ENCODE results near the gene PINLYP. TPM values are rescaled to one million over a fixed set of nuclear protein-coding genes. Genes with fewer than 3 reads are reported as not detected.
A peak's percentile ranks its signal among the peaks of the same experiment; 100 is the strongest.

Gene PINLYP
- total RNA-seq, 1 experiment from 2014 or later: 6.4 TPM

- peak; percentile 57; the same call in 1 of the 2 replicates for TF ChIP-seq ARID4B (CRISPR knock-in tag; IDR thresholded peaks at IDR 0.05; ENCODE audit: borderline replicate concordance)
- TF ChIP-seq SP1 (CRISPR knock-in tag; conservative IDR thresholded peaks at IDR 0.05): peak; percentile 81
- 0 out of 2 replicates have a peak, but pooled peaks have one; percentile 41 for TF ChIP-seq NFE2L1 (CRISPR knock-in tag; IDR thresholded peaks at IDR 0.05)
- no peak for TF ChIP-seq ZBTB43 (CRISPR knock-in tag; IDR thresholded peaks at IDR 0.05)
- TF ChIP-seq GABPB1 (CRISPR knock-in tag; IDR thresholded peaks at IDR 0.05): peak; percentile 35
- TF ChIP-seq ZMAT4 (CRISPR knock-in tag; IDR thresholded peaks at IDR 0.05): 0 out of 2 replicates have a peak, but pooled peaks have one; percentile 61
- TF ChIP-seq SMAD3 (CRISPR knock-in tag; IDR thresholded peaks at IDR 0.05; ENCODE audit: borderline replicate concordance): no peak; the same call in 1 of the 2 replicates
- TF ChIP-seq ZNF671 (CRISPR knock-in tag; IDR thresholded peaks at IDR 0.05): no peak
- peak; percentile 70; the same call in 1 of the 2 replicates for TF ChIP-seq FOXP1 (CRISPR knock-in tag; IDR thresholded peaks at IDR 0.05; ENCODE audit: borderline replicate concordance)
- no peak for TF ChIP-seq TCF7 (CRISPR knock-in tag; IDR thresholded peaks at IDR 0.05; ENCODE audit: low read depth)
- TF ChIP-seq CTCF (IDR thresholded peaks at IDR 0.05): no peak
- TF ChIP-seq TP53 (CRISPR knock-in tag; IDR thresholded peaks at IDR 0.05): no peak
Observed at GRCh38 chr19:43595999-43596841, 20.6 kb downstream of the PINLYP start, which contains the start of the genes IRGQ and ZNF576 (continued).

GRCh38 chr19:43596842-43597461 lies 21.4 kb downstream of the PINLYP start:
- Mint-ChIP-seq H3K27me3 (ENCODE audit: low read depth) (no peaks in the 10 kb centered on the region), H3K4me1 (peaks cover 17% of the 10 kb centered on the region), H3K9me3 (no peaks in the 10 kb centered on the region), H3K36me3 (peaks cover 10% of the 10 kb centered on the region), H3K4me3 (peak overlapping the region; percentile 99), H3K27ac (peak overlapping the region; percentile 99)
- TF ChIP-seq ZNF416 (CRISPR knock-in tag; IDR thresholded peaks at IDR 0.05) (no peak), RELA (CRISPR knock-in tag; IDR thresholded peaks at IDR 0.05; ENCODE audit: borderline replicate concordance) (no peak), KAT7 (CRISPR knock-in tag; IDR thresholded peaks at IDR 0.05; ENCODE audit: borderline replicate concordance) (no peak), CREB1 (CRISPR knock-in tag; IDR thresholded peaks at IDR 0.05) (no peak), ESRRA (CRISPR knock-in tag; IDR thresholded peaks at IDR 0.05; ENCODE audit: borderline replicate concordance) (no peak), ATF3 (CRISPR knock-in tag; conservative IDR thresholded peaks at IDR 0.05) (no peak), IRF1 (CRISPR knock-in tag; IDR thresholded peaks at IDR 0.05) (no peak), STAT6 (CRISPR knock-in tag; conservative IDR thresholded peaks at IDR 0.05; ENCODE audit: low read depth) (no peak)
- ChIA-PET CTCF (interaction anchor here (1.5 to 6.9 kb wide), 9 partner anchors 22 to 158 kb away, joined by 4 to 140 read pairs (median 24); partner anchors contain the start of genes PINLYP, XRCC1 and ZNF575), POLR2A (interaction anchor here (1.3 kb wide), 1 partner anchor 38 kb away, joined by 4 read pairs; no protein-coding TSS in a partner anchor)
- ATAC-seq: no peak
- no peak for DNase-seq (ENCODE audit: low spot score)

Measured in WTC11 (cell line).